GM18951 (cell line): ENCODE results near the gene BRAF.
"Not testable (repeated sequence)": the region's sequence is repeated elsewhere in the genome, so short reads cannot be mapped to it uniquely, and the experiment has no call there.

Experiments
- POLR2A ChIP-seq: IDR thresholded peaks from 4 replicates; pipeline ENCODE4 v1.6.1; 2011; ENCODE audit warnings: mild to moderate bottlenecking; ENCODE audit not compliant: insufficient read length, insufficient read depth; ENCODE audit errors: extremely low read depth
- in situ Hi-C: fragments of 300-500 bp; cut with MboI; formaldehyde crosslinking; loops from one replicate; pipeline ENCODE4 v1.12.0; 2022; ENCODE audit warnings: low sequenced_read_pairs, mixed read lengths, inconsistent platforms; ENCODE audit not compliant: unreplicated experiment

BRAF gene

DNA sequence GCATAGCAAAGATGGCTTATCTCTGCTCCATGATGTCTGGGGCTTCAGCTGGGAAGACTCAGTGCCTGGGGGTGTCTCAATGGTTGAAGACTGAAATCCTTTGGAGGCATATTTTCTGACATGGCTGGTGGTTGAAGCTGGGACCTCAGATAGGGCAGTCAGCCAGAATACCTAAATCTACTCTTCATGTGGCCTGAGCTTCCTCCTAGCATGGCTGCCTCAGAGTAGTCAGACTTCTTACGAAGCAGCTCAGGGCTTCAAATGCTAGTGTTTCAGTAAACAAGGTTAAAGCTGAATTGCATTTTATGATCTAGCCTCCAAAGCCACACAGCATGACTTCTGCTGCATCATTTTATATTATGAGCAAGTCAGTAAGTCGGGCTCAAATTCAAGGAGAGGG, 2.6 kb upstream of the BRAF start:
- no peak for TF ChIP-seq POLR2A
- in situ Hi-C loops: no loop called here

- TF ChIP-seq POLR2A: no peak
- in situ Hi-C loops: no loop called here
These were observed 1.5 kb upstream of the BRAF start for GRCh38 chr7:140926021-140926817.

DNA sequence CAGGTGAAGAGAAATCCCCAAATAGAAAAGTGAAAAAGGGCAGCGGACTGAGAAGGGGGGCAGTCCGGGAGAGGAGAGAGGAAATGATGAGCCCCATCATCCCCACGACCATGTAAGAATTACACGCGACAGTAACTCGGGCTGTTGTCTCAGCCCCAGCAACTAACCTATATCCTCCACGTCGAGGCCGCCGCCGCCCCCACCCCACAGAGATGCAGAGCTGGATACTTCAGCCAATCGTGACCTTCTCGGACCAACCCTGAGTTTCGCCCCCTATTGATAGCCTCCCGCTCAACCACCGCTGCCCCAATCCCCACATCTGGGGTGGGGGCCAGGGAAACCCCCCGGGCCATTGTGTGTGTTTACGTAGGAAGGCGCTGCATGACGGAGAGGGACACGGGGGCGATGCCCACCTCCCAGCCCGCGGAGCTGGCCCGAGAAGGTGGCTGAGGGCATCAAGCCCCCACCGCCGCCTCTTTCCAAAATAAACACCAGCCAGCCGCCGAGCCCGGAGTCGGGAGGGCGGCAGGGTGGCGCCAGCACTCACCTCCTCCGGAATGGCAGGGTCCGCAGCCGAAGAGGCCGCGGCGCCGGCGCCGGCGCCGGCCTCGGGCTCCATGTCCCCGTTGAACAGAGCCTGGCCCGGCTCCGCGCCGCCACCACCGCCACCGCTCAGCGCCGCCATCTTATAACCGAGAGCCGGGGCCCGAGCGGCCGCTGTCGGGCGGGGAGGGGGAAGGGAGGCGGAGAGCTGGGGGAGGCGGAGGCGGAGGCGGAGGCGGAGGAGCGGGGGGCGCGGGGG, 509 bp downstream of the BRAF start:
- in situ Hi-C loops: no loop called here
- TF ChIP-seq POLR2A: peak; percentile 55

DNA sequence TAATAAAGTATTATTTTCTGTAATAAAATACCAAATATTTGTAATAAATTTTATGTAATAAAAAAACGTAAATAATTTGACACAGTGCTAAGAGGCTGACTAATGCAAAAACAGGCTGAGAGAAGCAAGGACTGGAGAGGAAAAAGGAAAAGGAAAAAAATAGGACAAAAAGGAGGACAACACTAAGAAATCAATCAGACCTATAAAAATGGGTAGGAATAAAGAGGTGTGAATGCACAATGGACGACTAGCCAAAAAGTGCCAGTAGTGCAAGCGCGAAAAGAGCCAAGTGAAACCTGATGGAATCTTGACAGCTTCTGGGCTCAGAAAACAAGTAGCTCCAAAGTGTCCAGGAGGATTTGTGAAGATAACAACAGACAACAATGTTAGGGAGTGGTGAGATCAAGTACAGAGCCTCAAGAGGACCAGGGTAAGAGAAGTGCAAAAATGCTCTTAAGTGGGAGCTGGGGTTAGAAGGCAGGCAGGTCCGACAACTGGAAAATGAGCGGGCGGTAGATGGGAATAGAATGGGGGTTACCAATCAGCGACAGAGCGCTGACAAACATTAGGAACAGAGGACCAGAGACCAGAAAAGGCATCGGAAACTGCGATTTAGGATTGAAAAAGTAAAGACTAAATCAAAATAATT, 1.2 kb downstream of the BRAF start:
- TF ChIP-seq POLR2A: no peak
- in situ Hi-C loops: no loop called here

GRCh38 chr7:140922741-140923345, 1.9 kb downstream of the BRAF start:
- in situ Hi-C loops: no loop called here
- TF ChIP-seq POLR2A: no peak

- no peak for TF ChIP-seq POLR2A
- in situ Hi-C loops: no loop called here
These were observed 4.0 kb downstream of the BRAF start for GRCh38 chr7:140920745-140921144.

GRCh38 chr7:140918236-140918635, 6.5 kb downstream of the BRAF start:
- TF ChIP-seq POLR2A: no peak

GRCh38 chr7:140917258-140917657, 7.5 kb downstream of the BRAF start:
- in situ Hi-C loops: no loop called here
- no peak for TF ChIP-seq POLR2A

More at GRCh38 chr7:140918236-140918635, 6.5 kb downstream of the BRAF start:
- in situ Hi-C loops: no loop called here

DNA sequence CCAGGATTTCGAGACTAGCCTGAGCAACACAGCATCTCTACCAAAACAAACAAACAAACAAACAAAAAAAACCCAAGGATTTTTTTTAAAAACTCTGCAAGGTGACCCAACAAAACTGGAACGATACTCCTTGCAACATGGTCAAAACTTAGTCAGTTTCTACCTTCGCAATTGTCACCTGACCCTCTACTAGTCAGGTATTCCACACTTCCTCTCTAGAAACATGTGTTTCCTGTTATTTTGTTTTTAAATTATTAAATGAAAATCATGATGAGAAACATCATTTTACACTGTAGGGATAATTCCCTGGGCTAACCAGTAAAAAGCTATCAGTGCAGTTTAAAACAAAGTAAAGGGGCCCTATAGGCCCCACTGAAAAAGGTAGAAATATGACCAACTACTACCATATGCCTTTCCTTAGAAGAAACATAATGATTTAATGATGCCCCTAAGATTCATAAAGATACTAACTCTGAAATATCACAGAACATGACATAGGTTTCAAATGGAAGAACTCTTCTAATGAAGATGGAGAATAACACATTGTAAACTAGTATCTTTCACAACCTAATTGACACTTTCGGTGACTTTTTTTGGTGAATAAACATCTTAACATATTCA, 8.7 kb downstream of the BRAF start:
- in situ Hi-C loops: no loop called here
- no peak for TF ChIP-seq POLR2A

- in situ Hi-C loops: no loop called here
- TF ChIP-seq POLR2A: no peak
These were observed 10.6 kb downstream of the BRAF start for GRCh38 chr7:140914083-140914482.

DNA sequence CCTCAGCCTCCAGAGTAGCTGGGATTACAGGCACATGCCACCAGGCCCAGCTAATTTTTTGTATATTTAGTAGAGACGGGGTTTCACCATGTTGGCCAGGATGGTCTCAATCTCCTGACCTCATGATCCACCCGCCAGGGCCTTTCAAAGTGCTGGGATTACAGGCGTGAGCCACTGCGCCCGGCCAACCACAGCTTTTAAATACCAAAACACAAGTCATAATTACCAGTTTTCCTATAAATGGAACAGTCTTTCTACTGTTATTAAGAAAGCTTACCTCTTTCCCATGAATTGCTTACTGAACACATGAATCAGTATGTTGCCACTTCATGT, 11.2 kb downstream of the BRAF start:
- in situ Hi-C loops: not testable (repeated sequence)

GRCh38 chr7:140911746-140912145, 13.0 kb downstream of the BRAF start:
- in situ Hi-C loops: no loop called here
- no peak for TF ChIP-seq POLR2A
